GM12878 (cell line): ENCODE data around the gene CDKN2A. TPM values are rescaled to one million over a fixed set of nuclear protein-coding genes. Genes with fewer than 3 reads are reported as not detected.

Source experiments
- ATAC-seq: fragments of 200-7000 bp; cut with Tn5 transposase; 3 replicates; pipeline ENCODE4 v1.9.1; 2020; ENCODE audit warnings: mild to moderate bottlenecking, moderate library complexity
- BruUV-seq: library from RNA; stranded (reverse); fragments of 400-500 nt; replicated peaks from 2 replicates; lab custom pipeline; 2021; lab: Mats Ljungman, UMichigan
- CTCF ChIA-PET: fragments of 300-600 bp; sonication (Branson Sonifier 250); formaldehyde crosslinking; extraction: SDS; loops from one replicate; lab custom pipeline; 2021; ENCODE audit warnings: inconsistent platforms; lab: Yijun Ruan, JAX
- POLR2A ChIA-PET: fragments of 350-600 bp; formaldehyde crosslinking; extraction: SDS; loops from one replicate; lab custom pipeline; 2021; ENCODE audit warnings: inconsistent platforms; lab: Charles Lee
- RAD21 ChIA-PET: fragments of 300-600 bp; sonication (Branson Sonifier 250); formaldehyde crosslinking; loops from one replicate; lab custom pipeline; 2023; ENCODE audit warnings: antibody characterized with exemption; ENCODE audit not compliant: unreplicated experiment; lab: Charles Lee
- SMC1A ChIA-PET: fragments of 300-600 bp; sonication (Branson Sonifier 250); formaldehyde crosslinking; loops from one replicate; lab custom pipeline; 2023; ENCODE audit not compliant: unreplicated experiment, uncharacterized antibody; lab: Charles Lee
- DNase-seq: peaks from one replicate; pipeline ENCODE4 v3.0.0-alpha.2; 2011; ENCODE audit warnings: low read depth, low spot score
- FAIRE-seq: peaks from 3 replicates; lab custom pipeline; 2011; peaks lifted over from hg19 to GRCh38; lab: Jason Lieb, UNC
- H2AFZ ChIP-seq: 2 replicates; pipeline ENCODE4 v1.6.0; 2011; ENCODE audit warnings: low read depth, low read length, control low read depth; ENCODE audit not compliant: control insufficient read depth
- H3K27ac ChIP-seq: 2 replicates; pipeline ENCODE4 v1.5.1; 2011; ENCODE audit warnings: control low read depth; ENCODE audit not compliant: control insufficient read depth, insufficient read depth
- H3K27me3 ChIP-seq, 2 experiments: replicated peaks in 1 of 2; 2 replicates each; pipeline versions ENCODE4 v1.6.0 to v1.6.1; 2011; ENCODE audit warnings: low read length in 1 of 2; ENCODE audit not compliant: control insufficient read depth in 2 of 2, insufficient read depth in 2 of 2
- H3K36me3 ChIP-seq, 2 experiments: 2 replicates each; pipeline ENCODE4 v1.5.1; 2011; ENCODE audit warnings: low read length in 1 of 2; ENCODE audit not compliant: control insufficient read depth in 2 of 2, insufficient read depth in 2 of 2
- H3K4me1 ChIP-seq: 2 replicates; pipeline ENCODE4 v1.6.1; 2011; ENCODE audit warnings: mild to moderate bottlenecking, low read length, moderate library complexity, mixed read lengths; ENCODE audit not compliant: control insufficient read depth, insufficient read depth
- H3K4me2 ChIP-seq: 2 replicates; pipeline ENCODE4 v1.6.0; 2011; ENCODE audit warnings: control low read depth; ENCODE audit not compliant: control insufficient read depth, insufficient read depth
- H3K4me3 ChIP-seq: fragments of 200-600 bp; sonication (generic); 2 replicates; pipeline ENCODE4 v1.5.1; 2016
- H3K79me2 ChIP-seq: 2 replicates; pipeline ENCODE4 v1.6.0; 2011; ENCODE audit warnings: low read length; ENCODE audit not compliant: control insufficient read depth, insufficient read depth
- H3K9ac ChIP-seq: 2 replicates; pipeline ENCODE4 v1.8.0; 2011; ENCODE audit warnings: low read length, control low read depth, mixed read lengths; ENCODE audit not compliant: control insufficient read depth, insufficient read depth
- H3K9me3 ChIP-seq: replicated peaks from 3 replicates; pipeline ENCODE4 v1.5.1; 2011; ENCODE audit warnings: mild to moderate bottlenecking, low read length; ENCODE audit not compliant: control insufficient read depth, insufficient read depth
- H4K20me1 ChIP-seq: 2 replicates; pipeline ENCODE4 v1.6.0; 2011; ENCODE audit not compliant: control insufficient read depth, insufficient read depth
- BHLHE40 ChIP-seq, 2 experiments: fragments of 450-650 bp in 1 of 2; IDR thresholded peaks; 2 replicates each; pipeline ENCODE4 v1.6.1; 2011 to 2017; ENCODE audit warnings: low read depth in 2 of 2, borderline replicate concordance in 1 of 2, improper control_type of control experiment in 1 of 2, low read length in 1 of 2, mild to moderate bottlenecking in 1 of 2
- ETV6 ChIP-seq, 2 experiments: fragments of 450-650 bp in 1 of 2; IDR thresholded peaks in 1 of 2; conservative IDR thresholded peaks in 1 of 2; 2 replicates each; pipeline ENCODE4 v1.6.1; 2014; ENCODE audit warnings: antibody characterized with exemption in 1 of 2, borderline replicate concordance in 1 of 2, low read depth in 1 of 2, mild to moderate bottlenecking in 1 of 2, moderate library complexity in 1 of 2
- PAX8 ChIP-seq: fragments of 450-650 bp; IDR thresholded peaks from 2 replicates; pipeline ENCODE4 v1.6.1; 2017; ENCODE audit warnings: mild to moderate bottlenecking, moderate library complexity
- SMARCA5 ChIP-seq: fragments of 450-650 bp; IDR thresholded peaks from 2 replicates; pipeline ENCODE4 v1.6.1; 2017; ENCODE audit warnings: mild to moderate bottlenecking
- SPI1 ChIP-seq: IDR thresholded peaks from 2 replicates; pipeline ENCODE4 v1.6.1; 2011; ENCODE audit warnings: low read depth, mild to moderate bottlenecking, low read length, moderate library complexity, borderline replicate concordance; ENCODE audit not compliant: insufficient read depth
- TCF3 ChIP-seq: IDR thresholded peaks from 2 replicates; pipeline ENCODE4 v1.6.1; 2012; ENCODE audit warnings: low read depth, mild to moderate bottlenecking, low read length, borderline replicate concordance; ENCODE audit not compliant: insufficient read depth
- ZNF622 ChIP-seq: fragments of 450-650 bp; IDR thresholded peaks from 2 replicates; pipeline ENCODE4 v1.6.1; 2017; ENCODE audit warnings: mild to moderate bottlenecking, inconsistent platforms
- WGBS: methylation state at CpG from one replicate; pipeline ENCODE4 v1.1.6; 2016; ENCODE audit warnings: low lambda C conversion rate; ENCODE audit not compliant: insufficient replicate concordance, insufficient coverage; ENCODE audit errors: missing lambda C conversion rate; 5-methylcytosine and 5-hydroxymethylcytosine counted together
- in situ Hi-C: fragments of 300-500 bp; cut with MboI; formaldehyde crosslinking; loops from 9 replicates; pipeline ENCODE4 v1.14.3; 2018; ENCODE audit warnings: mixed read lengths
- intact Hi-C: fragments of 100-400 bp; cut with micrococcal nuclease; formaldehyde crosslinking; loops from one replicate; pipeline ENCODE4 v1.14.2; 2022; ENCODE audit not compliant: unreplicated experiment
- polyA plus RNA-seq, 11 experiments: library from polyadenylated mRNA; depleted of rRNA in 4 of 11; unstranded in 6 of 11; stranded (reverse) in 5 of 11; fragments of >200 nt; fragmentation: Nextera tagmentation in 4 of 11; fragmentation: Illumina TruSeq in 1 of 11; extraction: Ambion mirVana in 4 of 11; extraction: Trizol in 1 of 11; gene quantifications; 1 replicate in 1 of 11; 2 replicates in 10 of 11; pipeline versions ENCODE4 v1.2.1 to v1.2.3, GENCODE V29; 2011 to 2016; ENCODE audit warnings: inconsistent platforms in 2 of 11, missing spikeins in 2 of 11, low read depth in 1 of 11
- total RNA-seq, 4 experiments: library from RNA; depleted of rRNA in 3 of 4; stranded (reverse); fragments of >200 nt in 3 of 4; fragmentation: Illumina TruSeq in 1 of 4; extraction: Trizol in 1 of 4; gene quantifications; 2 replicates each; pipeline versions ENCODE4 v1.2.1 to v1.2.3, GENCODE V29; 2013 to 2021
- TF ChIP-seq, protein P1 (sequence below): fragments of 450-650 bp; formaldehyde crosslinking; IDR thresholded peaks from 2 replicates; pipeline ENCODE4 v1.4.0; 2020; ENCODE audit warnings: mild to moderate bottlenecking, moderate library complexity

Gene CDKN2A
- total and polyA plus RNA-seq, 10 of the 15 experiments (the other 5 are each of a cell fraction or from before 2014, with no cell fraction given): 0.84 to 41.2 (median 18.4) TPM

DNA sequence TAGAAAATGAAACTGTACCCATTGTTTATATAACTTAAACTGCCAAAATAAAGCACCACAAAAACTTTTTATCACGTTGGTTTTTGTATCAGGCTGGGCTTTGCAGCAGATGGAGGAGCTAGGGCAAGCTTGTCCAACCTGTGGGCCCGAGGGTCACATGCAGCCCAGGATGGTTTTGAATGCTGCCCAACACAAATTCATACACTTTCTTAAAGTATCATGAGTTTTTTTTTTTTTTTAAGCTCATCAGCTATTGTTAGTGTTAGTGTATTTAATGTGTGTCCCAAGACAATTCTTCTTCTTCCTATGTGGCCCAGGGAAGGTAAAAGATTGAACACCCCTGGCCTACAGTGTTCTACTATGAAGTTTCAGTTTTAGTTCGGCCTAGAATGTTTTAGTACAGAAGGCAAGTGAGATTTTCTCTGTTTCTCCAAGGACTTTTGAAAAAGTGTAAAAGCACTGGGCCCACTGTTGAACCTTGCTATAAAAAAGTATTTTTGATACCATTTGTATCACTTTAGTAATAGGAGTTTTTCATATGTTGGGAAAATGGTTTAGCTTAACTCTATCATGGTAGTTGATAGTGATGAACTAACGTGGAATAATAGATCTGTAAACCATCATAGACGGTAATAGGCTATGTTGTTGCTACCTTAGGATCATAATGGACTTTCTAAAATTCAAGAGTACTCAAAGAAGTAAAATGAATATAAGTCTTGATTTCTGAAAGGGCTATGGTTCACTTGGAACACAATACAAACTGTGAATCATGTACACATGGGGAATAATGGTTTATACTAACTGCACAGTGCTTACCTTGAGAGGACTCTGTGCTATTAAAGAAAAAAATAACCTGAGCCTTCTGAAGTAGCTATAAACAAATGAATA, 2.9 kb downstream of the CDKN2A start:
- no peak for ATAC-seq
- H3K9ac ChIP-seq: no peak overlapping the region
- no TSS peak for BruUV-seq
- no peak overlapping the region for H3K27ac ChIP-seq
- peaks cover 6% of the 10 kb centered on the region; the same call in 2 of the 3 replicates for H3K9me3 ChIP-seq
- in situ Hi-C loops (no loop called here), intact Hi-C loops (loop anchor here (5.0 kb wide), 1 partner anchor 159 kb away; no protein-coding TSS in a partner anchor)
- H3K4me2 ChIP-seq: peak overlapping the region; percentile 62
- ChIA-PET RAD21 (interaction anchor here (1.1 kb wide), 1 partner anchor 9 kb away, joined by 6 read pairs; no protein-coding TSS in a partner anchor), SMC1A (interaction anchor here (1.5 to 2.7 kb wide), 2 partner anchors 17 to 19 kb away, joined by 6 to 14 read pairs; partner anchors contain the start of gene CDKN2B), POLR2A (interaction anchor here (0.7 kb wide), 2 partner anchors 14 to 57 kb away, joined by 3 to 5 read pairs; no protein-coding TSS in a partner anchor), CTCF (interaction anchor here (0.6 to 7.9 kb wide), 4 partner anchors 17 to 283 kb away, joined by 3 to 54 read pairs (median 4); partner anchors contain the start of gene CDKN2B)
- no peak for FAIRE-seq
- H2AFZ ChIP-seq: no peak overlapping the region
- 94% methylated on average over 5 of the region's 5 CpGs for WGBS
- peaks cover 34% of the 10 kb centered on the region for H3K79me2 ChIP-seq
- H4K20me1 ChIP-seq: no peaks in the 10 kb centered on the region
- no peak for TF ChIP-seq TCF3
- no peaks in the 10 kb centered on the region for H3K36me3 ChIP-seq
- H3K4me3 ChIP-seq: peak overlapping the region; percentile 3; the same call in 1 of the 2 replicates
- H3K27me3 ChIP-seq: no peaks in the 10 kb centered on the region
- H3K4me1 ChIP-seq: peaks cover 4% of the 10 kb centered on the region; the same call in 1 of the 2 replicates
- DNase-seq: no peak

DNA sequence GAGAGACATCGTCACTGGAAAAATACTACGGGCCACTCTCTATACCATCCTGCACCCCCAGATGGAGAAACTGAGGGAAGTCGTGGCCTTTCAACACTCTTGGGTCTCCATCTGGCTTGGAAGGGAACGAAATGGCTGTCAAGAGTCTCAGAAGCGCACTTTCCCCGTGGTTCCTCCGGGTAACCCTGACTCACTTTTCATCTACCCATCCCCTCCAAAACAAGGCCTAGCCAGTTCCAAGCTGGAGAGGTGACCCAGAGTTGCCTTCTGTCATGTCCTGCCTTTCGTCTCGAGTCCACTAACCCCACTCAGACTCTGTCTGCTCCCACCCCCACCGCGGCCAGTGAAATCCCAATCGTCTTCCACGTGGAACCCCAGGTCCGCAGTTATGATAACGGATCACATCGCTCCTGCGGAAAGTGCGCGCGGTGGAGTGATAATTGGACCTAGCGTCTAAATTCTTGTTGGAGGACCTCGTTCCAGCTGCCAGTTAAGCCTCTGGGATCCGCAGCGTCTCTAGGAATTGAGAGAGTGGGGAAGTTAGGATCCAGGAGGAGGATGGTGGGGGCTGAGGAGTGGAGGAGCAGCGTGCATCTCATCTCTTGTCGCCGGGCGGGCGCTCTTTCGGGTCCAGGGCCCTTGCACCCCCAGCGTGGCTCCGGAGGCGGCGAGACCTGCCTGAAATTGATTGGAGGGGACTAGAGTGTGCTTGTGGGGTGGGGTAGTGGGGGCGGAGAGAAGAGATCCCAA, 4.6 kb downstream of the CDKN2A start:
- WGBS: 99% methylated on average over 33 of the region's 35 CpGs
- intact Hi-C loops (loop anchor here (5.0 kb wide), 1 partner anchor 157 kb away; no protein-coding TSS in a partner anchor), in situ Hi-C loops (no loop called here)
- H3K9me3 ChIP-seq: peaks cover 6% of the 10 kb centered on the region; the same call in 2 of the 3 replicates
- ATAC-seq (no peak), FAIRE-seq (no peak), DNase-seq (no peak)
- peaks cover 34% of the 10 kb centered on the region for H3K79me2 ChIP-seq
- no peaks in the 10 kb centered on the region for H3K27me3 ChIP-seq
- ChIA-PET CTCF (interaction anchor here (0.7 to 7.9 kb wide), 2 partner anchors 18 to 186 kb away, joined by 3 to 54 read pairs; partner anchors contain the start of gene CDKN2B), SMC1A (no interaction called here), POLR2A (no interaction called here), RAD21 (no interaction called here)
- 0 out of 2 replicates have a peak overlapping the region, but pooled peaks have one; percentile 6 for H3K4me3 ChIP-seq
- H3K4me1 ChIP-seq: no peaks in the 10 kb centered on the region; the same call in 1 of the 2 replicates
- no peak overlapping the region for H3K27ac ChIP-seq
- no TSS peak for BruUV-seq
- H3K36me3 ChIP-seq: no peaks in the 10 kb centered on the region
- H2AFZ ChIP-seq: peak overlapping the region; percentile 9; the same call in 1 of the 2 replicates
- H3K9ac ChIP-seq: no peak overlapping the region
- H4K20me1 ChIP-seq: no peaks in the 10 kb centered on the region
- peak overlapping the region; percentile 57 for H3K4me2 ChIP-seq
- TF ChIP-seq PAX8 (no peak), SMARCA5 (no peak), BHLHE40 (IDR thresholded peaks at IDR 0.05; ENCODE audit: borderline replicate concordance in 1 of 2, low read depth in 2 of 2, low read length in 1 of 2) (no peak), ETV6 (conservative IDR thresholded peaks at IDR 0.05 in 1 of 2, IDR thresholded peaks at IDR 0.05 in 1 of 2; ENCODE audit: borderline replicate concordance in 1 of 2, low read depth in 1 of 2) (no peak), ZNF622 (no peak), SPI1 (no peak)
- TF ChIP-seq, protein P1, sequence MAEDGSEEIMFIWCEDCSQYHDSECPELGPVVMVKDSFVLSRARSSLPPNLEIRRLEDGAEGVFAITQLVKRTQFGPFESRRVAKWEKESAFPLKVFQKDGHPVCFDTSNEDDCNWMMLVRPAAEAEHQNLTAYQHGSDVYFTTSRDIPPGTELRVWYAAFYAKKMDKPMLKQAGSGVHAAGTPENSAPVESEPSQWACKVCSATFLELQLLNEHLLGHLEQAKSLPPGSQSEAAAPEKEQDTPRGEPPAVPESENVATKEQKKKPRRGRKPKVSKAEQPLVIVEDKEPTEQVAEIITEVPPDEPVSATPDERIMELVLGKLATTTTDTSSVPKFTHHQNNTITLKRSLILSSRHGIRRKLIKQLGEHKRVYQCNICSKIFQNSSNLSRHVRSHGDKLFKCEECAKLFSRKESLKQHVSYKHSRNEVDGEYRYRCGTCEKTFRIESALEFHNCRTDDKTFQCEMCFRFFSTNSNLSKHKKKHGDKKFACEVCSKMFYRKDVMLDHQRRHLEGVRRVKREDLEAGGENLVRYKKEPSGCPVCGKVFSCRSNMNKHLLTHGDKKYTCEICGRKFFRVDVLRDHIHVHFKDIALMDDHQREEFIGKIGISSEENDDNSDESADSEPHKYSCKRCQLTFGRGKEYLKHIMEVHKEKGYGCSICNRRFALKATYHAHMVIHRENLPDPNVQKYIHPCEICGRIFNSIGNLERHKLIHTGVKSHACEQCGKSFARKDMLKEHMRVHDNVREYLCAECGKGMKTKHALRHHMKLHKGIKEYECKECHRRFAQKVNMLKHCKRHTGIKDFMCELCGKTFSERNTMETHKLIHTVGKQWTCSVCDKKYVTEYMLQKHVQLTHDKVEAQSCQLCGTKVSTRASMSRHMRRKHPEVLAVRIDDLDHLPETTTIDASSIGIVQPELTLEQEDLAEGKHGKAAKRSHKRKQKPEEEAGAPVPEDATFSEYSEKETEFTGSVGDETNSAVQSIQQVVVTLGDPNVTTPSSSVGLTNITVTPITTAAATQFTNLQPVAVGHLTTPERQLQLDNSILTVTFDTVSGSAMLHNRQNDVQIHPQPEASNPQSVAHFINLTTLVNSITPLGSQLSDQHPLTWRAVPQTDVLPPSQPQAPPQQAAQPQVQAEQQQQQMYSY (CRISPR knock-in tag): no peak
